Stimulated activated memory B cell treated with anti-CD40 and anti-IgM and Interleukin-4, amounts not matched to agents 10 μg/mL and 1 μg/mL and 100 μg/mL, for 72 hours (primary cell): ENCODE results near the gene TAF1C.

Source experiments
- ATAC-seq: fragments of 150-1000 bp; cut with Tn5 transposase; 2 replicates; pipeline ENCODE4 v1.10.0; 2021
- H3K27ac Mint-ChIP-seq: one replicate; pipeline ENCODE4 v1.8.0; 2022; ENCODE audit warnings: mild to moderate bottlenecking, mixed read lengths
- H3K27me3 Mint-ChIP-seq: one replicate; pipeline ENCODE4 v1.8.0; 2022; ENCODE audit warnings: mixed read lengths
- H3K36me3 Mint-ChIP-seq: one replicate; pipeline ENCODE4 v1.8.0; 2022; ENCODE audit warnings: mixed read lengths
- H3K4me1 Mint-ChIP-seq: one replicate; pipeline ENCODE4 v1.8.0; 2022; ENCODE audit warnings: mixed read lengths
- H3K4me3 Mint-ChIP-seq: one replicate; pipeline ENCODE4 v1.8.0; 2022; ENCODE audit warnings: mild to moderate bottlenecking, moderate library complexity, mixed read lengths
- H3K9me3 Mint-ChIP-seq: one replicate; pipeline ENCODE4 v1.8.0; 2022; ENCODE audit warnings: mixed read lengths

Gene TAF1C

GRCh38 chr16:84186685-84187437 is at the start of gene TAF1C:
TAF1C (minus strand) TSS chr16:84187057; CDS start chr16:84184988, 2,069 bp downstream.
- H3K36me3 Mint-ChIP-seq: peaks cover 32% of the 10 kb centered on the region
- H3K4me3 Mint-ChIP-seq: peak within 1 kb of the TSS; percentile 97
- peaks cover 31% of the 10 kb centered on the region for H3K4me1 Mint-ChIP-seq
- peak within 1 kb of the TSS; percentile 98 for H3K27ac Mint-ChIP-seq
- peak; percentile 96 for ATAC-seq
- no peaks in the 10 kb centered on the region for H3K27me3 Mint-ChIP-seq
- H3K9me3 Mint-ChIP-seq: no peaks in the 10 kb centered on the region

- no peaks in the 10 kb centered on the region for H3K4me1 Mint-ChIP-seq
- H3K9me3 Mint-ChIP-seq: no peaks in the 10 kb centered on the region
- H3K27me3 Mint-ChIP-seq: peaks cover 54% of the 10 kb centered on the region
Observed at GRCh38 chr16:84234321-84235241, 47.7 kb upstream of the TAF1C start.

GRCh38 chr16:84233748-84234147 is 46.9 kb upstream of the TAF1C start:
- Mint-ChIP-seq H3K27ac (no peak overlapping the region), H3K36me3 (no peaks in the 10 kb centered on the region), H3K27me3 (peaks cover 54% of the 10 kb centered on the region), H3K9me3 (no peaks in the 10 kb centered on the region), H3K4me3 (no peak overlapping the region), H3K4me1 (no peaks in the 10 kb centered on the region)
- ATAC-seq: no peak

More at GRCh38 chr16:84234321-84235241, 47.7 kb upstream of the TAF1C start:
- Mint-ChIP-seq H3K27ac (no peak overlapping the region), H3K4me3 (no peak overlapping the region), H3K36me3 (no peaks in the 10 kb centered on the region)
- ATAC-seq: no peak

DNA sequence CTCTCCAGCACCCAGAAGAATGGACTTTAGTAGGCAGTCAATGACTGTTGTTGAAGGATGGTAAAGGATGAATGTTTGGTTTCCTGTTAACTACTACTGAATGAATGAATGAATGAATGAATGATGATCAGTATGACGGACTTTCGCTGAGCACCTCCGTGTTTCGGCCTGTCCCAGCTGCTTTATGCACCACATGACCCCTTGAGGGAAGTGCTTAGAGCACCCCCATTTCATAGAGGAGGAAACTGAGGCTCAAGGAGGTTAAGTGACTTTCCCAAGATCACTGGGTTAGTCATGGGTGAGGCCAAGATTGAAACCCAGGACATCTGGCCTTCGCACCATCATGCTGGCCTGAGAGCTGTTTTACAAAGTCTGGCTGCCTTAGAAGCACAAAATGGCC is 46.1 kb upstream of the TAF1C start:
- H3K9me3 Mint-ChIP-seq: no peaks in the 10 kb centered on the region
- no peak overlapping the region for H3K27ac Mint-ChIP-seq
- no peak for ATAC-seq
- no peaks in the 10 kb centered on the region for H3K36me3 Mint-ChIP-seq
- peaks cover 51% of the 10 kb centered on the region for H3K27me3 Mint-ChIP-seq
- H3K4me1 Mint-ChIP-seq: no peaks in the 10 kb centered on the region
- no peak overlapping the region for H3K4me3 Mint-ChIP-seq

- Mint-ChIP-seq H3K4me3 (no peak overlapping the region), H3K36me3 (no peaks in the 10 kb centered on the region), H3K9me3 (no peaks in the 10 kb centered on the region), H3K4me1 (no peaks in the 10 kb centered on the region), H3K27ac (no peak overlapping the region), H3K27me3 (peaks cover 53% of the 10 kb centered on the region)
- no peak for ATAC-seq
Observed at GRCh38 chr16:84232060-84232459, 45.2 kb upstream of the TAF1C start.

DNA sequence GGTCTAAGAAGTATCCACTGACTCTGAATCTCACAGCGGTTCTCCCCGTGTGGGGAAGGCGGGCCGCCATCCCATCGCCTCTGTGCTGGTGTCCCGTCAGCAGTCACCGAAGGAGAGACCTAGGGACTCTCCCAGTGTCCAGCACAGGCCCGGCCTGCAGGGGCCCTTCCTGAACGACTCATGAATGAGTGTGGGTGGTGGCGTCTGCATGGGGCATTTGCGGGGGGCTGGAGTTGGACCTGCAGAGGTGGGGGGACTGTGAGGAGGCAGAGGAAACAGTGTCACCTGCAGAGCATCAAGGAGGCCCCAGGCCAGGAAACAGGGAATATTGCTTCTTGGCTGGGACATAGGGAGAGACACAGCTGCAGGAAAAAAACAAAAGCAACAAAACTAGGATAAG is 42.6 kb upstream of the TAF1C start:
- no peak for ATAC-seq
- no peak overlapping the region for H3K4me3 Mint-ChIP-seq

GRCh38 chr16:84228256-84228838 is 41.5 kb upstream of the TAF1C start:
- Mint-ChIP-seq H3K27me3 (peaks cover 60% of the 10 kb centered on the region), H3K9me3 (no peaks in the 10 kb centered on the region), H3K4me1 (no peaks in the 10 kb centered on the region), H3K4me3 (no peak overlapping the region), H3K36me3 (no peaks in the 10 kb centered on the region), H3K27ac (no peak overlapping the region)
- no peak for ATAC-seq

More for the DNA sequence above, 42.6 kb upstream of the TAF1C start:
- Mint-ChIP-seq H3K4me1 (no peaks in the 10 kb centered on the region), H3K27ac (no peak overlapping the region), H3K27me3 (peaks cover 67% of the 10 kb centered on the region), H3K36me3 (no peaks in the 10 kb centered on the region), H3K9me3 (no peaks in the 10 kb centered on the region)

DNA sequence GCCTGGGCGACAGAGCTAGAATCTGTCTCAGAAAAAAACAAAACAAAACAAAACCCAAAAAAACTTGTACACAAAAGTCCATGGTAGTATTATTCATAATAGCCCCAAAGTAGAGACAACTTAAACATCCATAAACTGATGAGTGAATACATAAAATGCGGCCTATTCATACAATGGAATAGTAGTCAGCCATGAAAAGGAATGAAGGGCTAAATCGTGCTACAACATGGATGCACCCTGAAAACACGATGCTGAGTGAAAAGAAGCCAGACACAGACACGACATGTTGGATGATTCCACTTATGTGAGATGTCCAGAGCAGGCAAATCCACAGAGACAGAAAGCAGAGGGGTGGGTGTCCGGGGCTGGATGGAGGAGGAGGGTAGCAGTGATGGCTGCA is 40.7 kb upstream of the TAF1C start:
- no peak for ATAC-seq
- H3K36me3 Mint-ChIP-seq: no peaks in the 10 kb centered on the region
- no peaks in the 10 kb centered on the region for H3K4me1 Mint-ChIP-seq
- H3K4me3 Mint-ChIP-seq: no peak overlapping the region
- no peak overlapping the region for H3K27ac Mint-ChIP-seq
- H3K27me3 Mint-ChIP-seq: peaks cover 64% of the 10 kb centered on the region
- no peaks in the 10 kb centered on the region for H3K9me3 Mint-ChIP-seq

GRCh38 chr16:84226026-84226425 is 39.2 kb upstream of the TAF1C start:
- H3K36me3 Mint-ChIP-seq: no peaks in the 10 kb centered on the region
- no peak for ATAC-seq
- H3K27me3 Mint-ChIP-seq: peaks cover 72% of the 10 kb centered on the region
- H3K4me1 Mint-ChIP-seq: no peaks in the 10 kb centered on the region
- no peak overlapping the region for H3K27ac Mint-ChIP-seq
- no peaks in the 10 kb centered on the region for H3K9me3 Mint-ChIP-seq
- no peak overlapping the region for H3K4me3 Mint-ChIP-seq

- H3K36me3 Mint-ChIP-seq: no peaks in the 10 kb centered on the region
- H3K27ac Mint-ChIP-seq: no peak overlapping the region
- peaks cover 72% of the 10 kb centered on the region for H3K27me3 Mint-ChIP-seq
- H3K4me3 Mint-ChIP-seq: no peak overlapping the region
- H3K4me1 Mint-ChIP-seq: no peaks in the 10 kb centered on the region
- ATAC-seq: no peak
- no peaks in the 10 kb centered on the region for H3K9me3 Mint-ChIP-seq
Observed at GRCh38 chr16:84225571-84225970, 38.7 kb upstream of the TAF1C start.

- Mint-ChIP-seq H3K36me3 (no peaks in the 10 kb centered on the region), H3K4me3 (no peak overlapping the region)
Observed at GRCh38 chr16:84225126-84225525, 38.3 kb upstream of the TAF1C start.

DNA sequence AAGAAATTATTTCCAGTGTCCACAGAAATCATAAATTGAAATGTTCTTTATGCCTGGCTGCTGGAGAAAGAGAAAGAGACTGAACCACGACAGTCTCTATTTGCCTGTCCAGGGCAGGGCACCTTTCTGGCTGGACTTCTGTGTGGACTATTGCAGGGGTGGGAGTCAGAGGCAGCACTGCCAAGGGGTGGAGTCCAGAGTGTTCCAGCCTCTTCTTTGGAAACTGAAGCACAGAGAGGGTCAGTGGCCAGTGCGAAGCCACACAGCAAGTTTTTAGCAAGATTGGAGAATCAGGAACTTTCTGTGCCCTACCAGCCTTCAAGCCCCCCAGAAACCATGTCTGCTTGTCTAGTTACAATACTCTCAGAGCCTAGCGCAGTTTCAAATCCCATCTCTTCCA is 37.7 kb upstream of the TAF1C start:
- no peak overlapping the region for H3K27ac Mint-ChIP-seq
- no peaks in the 10 kb centered on the region for H3K36me3 Mint-ChIP-seq
- H3K27me3 Mint-ChIP-seq: peaks cover 66% of the 10 kb centered on the region
- no peak for ATAC-seq
- H3K9me3 Mint-ChIP-seq: no peaks in the 10 kb centered on the region
- no peak overlapping the region for H3K4me3 Mint-ChIP-seq
- H3K4me1 Mint-ChIP-seq: no peaks in the 10 kb centered on the region

More at GRCh38 chr16:84225126-84225525, 38.3 kb upstream of the TAF1C start:
- no peak overlapping the region for H3K27ac Mint-ChIP-seq
- H3K9me3 Mint-ChIP-seq: no peaks in the 10 kb centered on the region
- no peaks in the 10 kb centered on the region for H3K4me1 Mint-ChIP-seq
- no peak for ATAC-seq
- peaks cover 71% of the 10 kb centered on the region for H3K27me3 Mint-ChIP-seq

- Mint-ChIP-seq H3K27me3 (peaks cover 55% of the 10 kb centered on the region), H3K9me3 (no peaks in the 10 kb centered on the region), H3K27ac (no peak overlapping the region), H3K4me1 (no peaks in the 10 kb centered on the region), H3K36me3 (no peaks in the 10 kb centered on the region), H3K4me3 (no peak overlapping the region)
- no peak for ATAC-seq
Observed at GRCh38 chr16:84223456-84223855, 36.6 kb upstream of the TAF1C start.

DNA sequence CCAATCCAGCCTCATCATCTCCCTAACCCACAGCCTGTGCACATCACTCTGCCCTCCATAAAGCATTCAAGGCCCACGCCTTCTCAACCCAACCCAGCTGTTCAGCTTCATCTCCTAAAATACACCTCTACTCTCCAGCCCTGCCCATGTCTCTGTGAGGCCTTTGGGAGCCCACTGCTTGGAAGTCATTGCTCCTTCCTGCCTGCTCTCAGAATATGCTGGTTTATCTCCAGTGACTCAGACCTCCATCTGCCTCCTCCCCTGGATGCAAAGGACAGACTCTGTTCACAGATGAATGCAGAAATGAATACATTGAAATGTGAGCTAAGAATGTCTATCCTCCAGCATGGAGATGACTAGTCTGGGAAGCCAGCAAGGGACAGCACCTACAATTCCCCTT is 34.0 kb upstream of the TAF1C start:
- ATAC-seq: no peak
- Mint-ChIP-seq H3K4me3 (no peak overlapping the region), H3K4me1 (no peaks in the 10 kb centered on the region), H3K9me3 (no peaks in the 10 kb centered on the region), H3K36me3 (no peaks in the 10 kb centered on the region), H3K27me3 (peaks cover 43% of the 10 kb centered on the region), H3K27ac (no peak overlapping the region)

DNA sequence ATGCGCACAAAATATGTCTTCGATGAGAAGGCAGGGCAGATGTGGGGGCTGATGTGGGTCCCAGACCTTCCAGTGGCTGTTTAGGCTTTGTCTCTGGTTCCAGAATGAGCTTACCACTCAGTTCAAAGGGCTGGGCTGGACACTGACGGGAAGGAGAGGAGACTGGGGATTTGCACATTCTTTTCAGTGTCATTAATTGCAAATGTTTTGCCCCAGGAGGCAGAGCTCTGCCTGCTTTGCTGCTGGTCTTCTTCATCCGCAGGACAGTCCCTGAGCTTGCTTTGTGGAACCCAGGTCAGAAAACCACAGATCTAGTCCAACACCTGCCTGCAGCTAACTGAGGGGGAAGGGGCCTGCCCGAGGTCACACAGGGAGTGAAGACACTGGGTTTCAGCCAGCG is 32.1 kb upstream of the TAF1C start:
- Mint-ChIP-seq H3K4me1 (no peaks in the 10 kb centered on the region), H3K36me3 (no peaks in the 10 kb centered on the region), H3K27ac (no peak overlapping the region), H3K27me3 (peaks cover 37% of the 10 kb centered on the region), H3K9me3 (no peaks in the 10 kb centered on the region), H3K4me3 (no peak overlapping the region)
- no peak for ATAC-seq
